Pancreas (tissue), 10 donors: Measurements from ENCODE around the gene DHRS1. TPM values are rescaled to one million over a fixed set of nuclear protein-coding genes. Genes with fewer than 3 reads are reported as not detected.

Experiments used
- ATAC-seq, 4 donors: fragments of 200-7000 bp; cut with Tn5 transposase; one replicate each; pipeline versions ENCODE4 v1.8.0 to v1.9.1; 2020; ENCODE audit warnings: mild to moderate bottlenecking in 4 of 4, moderate library complexity in 4 of 4
- DNase-seq, 6 donors: peaks; one replicate each; pipeline ENCODE4 v3.0.0-alpha.2; 2020
- FAIRE-seq: peaks from 2 replicates; lab custom pipeline; 2012; peaks lifted over from hg19 to GRCh38; lab: Jason Lieb, UNC
- H3K27ac ChIP-seq, 4 donors: fragments of 200-600 bp; sonication (generic); 1 replicate in 3 of 4; 2 replicates in 1 of 4; pipeline versions ENCODE4 v1.5.0 to v1.8.0; 2020
- H3K27me3 ChIP-seq, 4 donors: fragments of 200-600 bp; one replicate each; pipeline ENCODE4 v1.8.0; 2021
- H3K36me3 ChIP-seq, 3 donors: fragments of 200-600 bp; sonication (generic) in 1 of 3; one replicate each; pipeline versions ENCODE4 v1.5.0 to v1.8.0; 2020 to 2021
- H3K4me1 ChIP-seq, 3 donors: fragments of 200-600 bp; one replicate each; pipeline ENCODE4 v1.8.0; 2021
- H3K4me3 ChIP-seq, 4 donors: fragments of 200-600 bp; sonication (generic) in 2 of 4; one replicate each; pipeline versions ENCODE4 v1.5.0 to v1.8.0; 2020 to 2021
- H3K9me3 ChIP-seq, 4 donors: fragments of 200-600 bp; one replicate each; pipeline ENCODE4 v1.8.0; 2021
- WGBS, 2 donors: extraction: QIAGEN DNeasy Blood & Tissue Kit; methylation state at CpG; one replicate each; pipeline ENCODE4 v1.1.7; 2013; 5-methylcytosine and 5-hydroxymethylcytosine counted together
- intact Hi-C, 3 donors: fragments of 100-400 bp; cut with DNase I; formaldehyde crosslinking; loops; one replicate each; pipeline versions ENCODE4 v1.11.1 to v1.14.2; 2022
- polyA plus RNA-seq, 2 donors: library from polyadenylated mRNA; stranded (reverse); fragments of 200-250 nt; gene quantifications; one replicate each; pipeline ENCODE4 v1.2.3, GENCODE V29; 2013
- total RNA-seq, 6 donors: library from RNA; stranded (reverse); fragmentation: NEBNext Ultra II Directional in 4 of 6; extraction: Animal tissue kit (Norgen Biotek cat#: 25700) in 4 of 6; gene quantifications; one replicate each; pipeline versions ENCODE4 v1.2.1 to v1.2.4, GENCODE V29; 2021 to 2023
- TF ChIP-seq, protein P1 (sequence below), 4 donors: fragments of 200-600 bp; sonication (generic) in 3 of 4; IDR thresholded peaks; one replicate each; pipeline versions ENCODE4 v1.5.0 to v1.8.0; 2021; ENCODE audit warnings: antibody characterized with exemption in 4 of 4
- donor health status: healthy with polysubstance abuse.
- donor health status: DM: no; HTN: no; CAD: no; lungs with moderate emphysema.
- donor health status: DM: no; HTN: no; CAD: no.
- donor health status: control.
- donor health status: control.
- donor health status: Bipolar disorder and iron deficiency.
- donor health status: DM: yes; HTN: yes; CAD: no.
- donor health status: DM: no; HTN: no; CAD: no.
- donor health status: DM: no; HTN: no; CAD: no.
- donor health status: DM: yes; HTN: yes; CAD: no.

The DHRS1 gene
- total and polyA plus RNA-seq, 8 donors, result 6.1 to 21.1 (median 13.6) TPM

DNA sequence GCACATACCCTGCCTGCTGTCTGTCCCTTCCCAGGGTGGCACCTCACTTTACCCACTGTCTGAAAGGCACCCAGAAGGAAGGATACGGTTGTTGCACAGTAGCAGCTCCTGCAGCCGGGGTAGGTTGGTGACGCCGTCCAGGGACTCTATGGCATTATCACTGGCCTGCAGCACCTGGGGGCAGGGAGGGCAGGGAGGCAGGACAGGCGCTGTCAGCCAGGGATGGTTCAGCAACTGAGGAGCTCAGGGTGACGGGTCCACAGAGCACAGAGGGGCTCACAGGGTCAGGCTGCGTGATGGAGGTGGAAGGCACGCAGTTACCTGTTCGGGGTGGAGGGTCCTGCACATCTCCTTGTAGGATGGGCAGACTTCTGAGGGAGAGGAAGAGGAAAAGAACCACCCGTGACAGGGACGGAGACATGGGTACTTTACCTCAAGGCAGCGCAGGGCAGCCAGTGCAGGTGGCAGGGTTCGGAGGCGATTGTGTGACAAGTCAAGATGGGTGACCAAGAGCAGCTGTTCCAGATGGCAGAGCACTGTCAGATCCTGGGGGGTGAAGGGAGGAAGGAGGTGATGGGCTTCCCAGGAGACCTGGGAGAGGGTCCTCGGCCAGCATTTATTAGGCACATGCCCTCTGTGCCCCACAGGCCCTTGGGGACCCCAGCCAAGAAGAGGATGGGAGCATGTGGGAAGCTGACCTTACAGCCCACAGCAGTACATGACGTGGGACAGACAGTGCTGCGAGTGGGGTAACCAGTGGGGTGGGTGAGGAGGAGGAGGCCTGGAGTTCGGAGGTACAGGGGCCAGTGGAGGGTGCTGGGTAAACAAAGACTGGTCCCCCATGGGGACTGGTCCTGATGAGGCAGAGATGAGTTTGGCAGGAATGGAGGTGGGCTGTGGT is 33.0 kb downstream of the DHRS1 start:
- Histone ChIP-seq H3K27me3 (no peaks in the 10 kb centered on the region), H3K36me3 (peaks cover 0 to 18% (median 0%) of the 10 kb centered on the region in 3 donors), H3K27ac (no peak overlapping the region), H3K4me3 (no peak overlapping the region), H3K9me3 (no peaks in the 10 kb centered on the region), H3K4me1 (no peaks in the 10 kb centered on the region)
- TF ChIP-seq, protein P1, sequence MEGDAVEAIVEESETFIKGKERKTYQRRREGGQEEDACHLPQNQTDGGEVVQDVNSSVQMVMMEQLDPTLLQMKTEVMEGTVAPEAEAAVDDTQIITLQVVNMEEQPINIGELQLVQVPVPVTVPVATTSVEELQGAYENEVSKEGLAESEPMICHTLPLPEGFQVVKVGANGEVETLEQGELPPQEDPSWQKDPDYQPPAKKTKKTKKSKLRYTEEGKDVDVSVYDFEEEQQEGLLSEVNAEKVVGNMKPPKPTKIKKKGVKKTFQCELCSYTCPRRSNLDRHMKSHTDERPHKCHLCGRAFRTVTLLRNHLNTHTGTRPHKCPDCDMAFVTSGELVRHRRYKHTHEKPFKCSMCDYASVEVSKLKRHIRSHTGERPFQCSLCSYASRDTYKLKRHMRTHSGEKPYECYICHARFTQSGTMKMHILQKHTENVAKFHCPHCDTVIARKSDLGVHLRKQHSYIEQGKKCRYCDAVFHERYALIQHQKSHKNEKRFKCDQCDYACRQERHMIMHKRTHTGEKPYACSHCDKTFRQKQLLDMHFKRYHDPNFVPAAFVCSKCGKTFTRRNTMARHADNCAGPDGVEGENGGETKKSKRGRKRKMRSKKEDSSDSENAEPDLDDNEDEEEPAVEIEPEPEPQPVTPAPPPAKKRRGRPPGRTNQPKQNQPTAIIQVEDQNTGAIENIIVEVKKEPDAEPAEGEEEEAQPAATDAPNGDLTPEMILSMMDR (IDR thresholded peaks at IDR 0.05), result no peak
- DNase-seq, result peak in 2 of 6 donors; percentile 17 to 56
- 90 to 91% methylated on average over 18 of the region's 18 CpGs for WGBS, 2 donors
- ATAC-seq, result no peak
- intact Hi-C loops, result no loop called here
- FAIRE-seq, result no peak

DNA sequence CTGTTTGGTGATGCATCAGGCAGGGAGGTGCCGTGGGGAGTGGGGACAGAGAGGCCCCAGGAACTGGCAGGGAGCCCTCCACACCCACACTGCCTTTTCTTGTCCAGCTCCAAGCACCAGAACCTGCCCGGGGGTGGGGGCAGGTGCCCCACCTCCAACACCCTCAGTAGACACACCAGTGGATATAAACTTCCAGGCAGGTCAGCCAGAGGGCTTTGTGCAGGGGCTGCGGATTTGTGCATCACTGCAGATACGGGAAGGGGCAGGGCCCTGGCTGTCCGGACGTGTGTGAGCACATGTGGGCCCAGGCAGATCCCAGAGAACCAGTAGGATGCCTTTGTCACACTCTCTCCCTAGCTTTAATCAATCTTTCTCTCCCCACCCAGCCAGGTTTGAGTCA is 35.3 kb downstream of the DHRS1 start:
- Histone ChIP-seq H3K4me3 (no peak overlapping the region), H3K27ac (no peak overlapping the region), H3K9me3 (no peaks in the 10 kb centered on the region), H3K36me3 (peaks cover 0 to 18% (median 0%) of the 10 kb centered on the region in 3 donors), H3K4me1 (no peaks in the 10 kb centered on the region), H3K27me3 (no peaks in the 10 kb centered on the region)
- WGBS, 2 donors, result 76 to 79% methylated on average over 6 of the region's 6 CpGs
- TF ChIP-seq, protein P1 (IDR thresholded peaks at IDR 0.05), result no peak
- FAIRE-seq (no peak), ATAC-seq (peak in 1 of 4 donors; percentile 14), DNase-seq (peak in 1 of 6 donors; percentile 51)
- intact Hi-C loops, result no loop called here

GRCh38 chr14:24263848-24264247 is 35.7 kb downstream of the DHRS1 start:
- no peaks in the 10 kb centered on the region for H3K9me3 ChIP-seq
- no peak for FAIRE-seq

GRCh38 chr14:24262821-24263733 is 36.5 kb downstream of the DHRS1 start, which contains the start of gene TGM1:
Gene TGM1, minus strand, starts transcription at chr14:24263177. Its CDS starts 825 bp downstream, at chr14:24262352.
- peak in 1 of 6 donors; percentile 48 for DNase-seq
- no peak for ATAC-seq
- intact Hi-C loops, result no loop called here
- Histone ChIP-seq H3K36me3 (peaks cover 0 to 18% (median 0%) of the 10 kb centered on the region in 3 donors), H3K4me3 (no peak within 1 kb of the TSS), H3K27ac (no peak within 1 kb of the TSS), H3K4me1 (no peaks in the 10 kb centered on the region), H3K9me3 (no peaks in the 10 kb centered on the region), H3K27me3 (no peaks in the 10 kb centered on the region)
- WGBS, 2 donors, result 53 to 68% methylated on average over 13 to 14 of the region's 14 CpGs
- TF ChIP-seq, protein P1 (IDR thresholded peaks at IDR 0.05), result no peak
- no peak for FAIRE-seq

More at GRCh38 chr14:24263848-24264247, 35.7 kb downstream of the DHRS1 start:
- TF ChIP-seq, protein P1 (IDR thresholded peaks at IDR 0.05), result no peak
- H3K27me3 ChIP-seq, result no peaks in the 10 kb centered on the region
- WGBS, 2 donors, result 64 to 77% methylated on average over 6 of the region's 6 CpGs
- no peak for DNase-seq
- no peak for ATAC-seq
- intact Hi-C loops, result no loop called here
- no peaks in the 10 kb centered on the region for H3K4me1 ChIP-seq
- peaks cover 0 to 18% (median 0%) of the 10 kb centered on the region in 3 donors for H3K36me3 ChIP-seq
- H3K4me3 ChIP-seq, result no peak overlapping the region
- H3K27ac ChIP-seq, result no peak overlapping the region
